ENCODE data around the gene MYBBP1A. TPM values are rescaled to one million over a fixed set of nuclear protein-coding genes. Genes with fewer than 3 reads are reported as not detected.
A peak's percentile ranks its signal among the peaks of the same experiment; 100 is the strongest.

The MYBBP1A gene
- total and polyA plus RNA-seq, 2 experiments from 2014 or later: 23.7 to 44.1 TPM

GRCh38 chr17:4537451-4538235 is 17.5 kb downstream of the MYBBP1A start:
- no peak for TF ChIP-seq EZH2phosphoT487 (IDR thresholded peaks at IDR 0.05; ENCODE audit: low read depth, severe bottlenecking, unreplicated experiment)
- Histone ChIP-seq H3K79me2 (no peaks in the 10 kb centered on the region), H3K4me3 (no peak overlapping the region), H3K9me2 (replicated peaks; ENCODE audit: insufficient read depth) (no peaks in the 10 kb centered on the region), H3K4me2 (no peak overlapping the region), H3K27me3 (no peaks in the 10 kb centered on the region), H4K20me1 (ENCODE audit: insufficient read depth, poor library complexity, severe bottlenecking) (no peaks in the 10 kb centered on the region), H3K27ac (no peak overlapping the region), H2AFZ (no peak overlapping the region), H3K36me3 (replicated peaks; ENCODE audit: insufficient read depth, low read depth) (no peaks in the 10 kb centered on the region), H3K9me3 (ENCODE audit: low read depth) (no peaks in the 10 kb centered on the region), H3K4me1 (ENCODE audit: insufficient read depth) (peaks cover 10% of the 10 kb centered on the region)
- no peak for DNase-seq (ENCODE audit: low spot score)
- whole genome bisulfite sequencing (ENCODE audit: low lambda C conversion rate, missing lambda C conversion rate): 95% methylated on average over 19 of the region's 19 CpGs

GRCh38 chr17:4536742-4537411 is 18.3 kb downstream of the MYBBP1A start:
- no peak for TF ChIP-seq EZH2 (IDR thresholded peaks at IDR 0.05; ENCODE audit: borderline replicate concordance)
- TF ChIP-seq CTCF (IDR thresholded peaks at IDR 0.05; ENCODE audit: poor library complexity): no peak
- no peak for TF ChIP-seq EZH2phosphoT487 (IDR thresholded peaks at IDR 0.05; ENCODE audit: low read depth, severe bottlenecking, unreplicated experiment)
- 90% methylated on average over 12 of the region's 18 CpGs for WGBS (ENCODE audit: low lambda C conversion rate, missing lambda C conversion rate)

GRCh38 chr17:4536259-4536741 is 18.9 kb downstream of the MYBBP1A start:
- no peak for TF ChIP-seq EZH2phosphoT487 (IDR thresholded peaks at IDR 0.05; ENCODE audit: low read depth, severe bottlenecking, unreplicated experiment)
- TF ChIP-seq EZH2 (IDR thresholded peaks at IDR 0.05; ENCODE audit: borderline replicate concordance): no peak
- TF ChIP-seq CTCF (IDR thresholded peaks at IDR 0.05; ENCODE audit: poor library complexity): no peak
- Histone ChIP-seq H4K20me1 (ENCODE audit: insufficient read depth, poor library complexity, severe bottlenecking) (no peaks in the 10 kb centered on the region), H2AFZ (no peak overlapping the region), H3K4me2 (peak overlapping the region; percentile 53), H3K27ac (no peak overlapping the region), H3K4me3 (no peak overlapping the region), H3K9me3 (ENCODE audit: low read depth) (no peaks in the 10 kb centered on the region), H3K36me3 (replicated peaks; ENCODE audit: insufficient read depth, low read depth) (no peaks in the 10 kb centered on the region), H3K4me1 (ENCODE audit: insufficient read depth) (peaks cover 10% of the 10 kb centered on the region), H3K9me2 (replicated peaks; ENCODE audit: insufficient read depth) (no peaks in the 10 kb centered on the region), H3K27me3 (no peaks in the 10 kb centered on the region), H3K79me2 (no peaks in the 10 kb centered on the region)
- DNase-seq (ENCODE audit: low spot score): no peak
- WGBS (ENCODE audit: low lambda C conversion rate, missing lambda C conversion rate): 61% methylated on average over 11 of the region's 19 CpGs

More at GRCh38 chr17:4536742-4537411, 18.3 kb downstream of the MYBBP1A start:
- no peaks in the 10 kb centered on the region for H3K9me3 ChIP-seq (ENCODE audit: low read depth)
- peaks cover 10% of the 10 kb centered on the region for H3K4me1 ChIP-seq (ENCODE audit: insufficient read depth)
- no peaks in the 10 kb centered on the region for H4K20me1 ChIP-seq (ENCODE audit: insufficient read depth, poor library complexity, severe bottlenecking)
- no peaks in the 10 kb centered on the region for H3K9me2 ChIP-seq (replicated peaks; ENCODE audit: insufficient read depth)
- no peaks in the 10 kb centered on the region for H3K79me2 ChIP-seq
- no peak overlapping the region for H3K4me3 ChIP-seq
- no peak overlapping the region for H3K27ac ChIP-seq
- H3K36me3 ChIP-seq (replicated peaks; ENCODE audit: insufficient read depth, low read depth): no peaks in the 10 kb centered on the region
- peak overlapping the region; percentile 53 for H3K4me2 ChIP-seq
- no peaks in the 10 kb centered on the region for H3K27me3 ChIP-seq
- H2AFZ ChIP-seq: no peak overlapping the region
- DNase-seq (ENCODE audit: low spot score): no peak

All from hepatocyte (in vitro differentiated cells).